GM12873 (cell line): ENCODE results near the gene MMP15.

ENCODE experiments used
- TF ChIP-seq, protein P1 (sequence below): IDR thresholded peaks from 2 replicates; pipeline ENCODE4 v1.5.1; 2012; ENCODE audit warnings: low read depth, mild to moderate bottlenecking, moderate library complexity, low read length, control low read depth; ENCODE audit not compliant: insufficient read depth; ENCODE audit errors: missing control alignments

The MMP15 gene

GRCh38 chr16:58041628-58041955 is 16.0 kb downstream of the MMP15 start:
- TF ChIP-seq, protein P1, sequence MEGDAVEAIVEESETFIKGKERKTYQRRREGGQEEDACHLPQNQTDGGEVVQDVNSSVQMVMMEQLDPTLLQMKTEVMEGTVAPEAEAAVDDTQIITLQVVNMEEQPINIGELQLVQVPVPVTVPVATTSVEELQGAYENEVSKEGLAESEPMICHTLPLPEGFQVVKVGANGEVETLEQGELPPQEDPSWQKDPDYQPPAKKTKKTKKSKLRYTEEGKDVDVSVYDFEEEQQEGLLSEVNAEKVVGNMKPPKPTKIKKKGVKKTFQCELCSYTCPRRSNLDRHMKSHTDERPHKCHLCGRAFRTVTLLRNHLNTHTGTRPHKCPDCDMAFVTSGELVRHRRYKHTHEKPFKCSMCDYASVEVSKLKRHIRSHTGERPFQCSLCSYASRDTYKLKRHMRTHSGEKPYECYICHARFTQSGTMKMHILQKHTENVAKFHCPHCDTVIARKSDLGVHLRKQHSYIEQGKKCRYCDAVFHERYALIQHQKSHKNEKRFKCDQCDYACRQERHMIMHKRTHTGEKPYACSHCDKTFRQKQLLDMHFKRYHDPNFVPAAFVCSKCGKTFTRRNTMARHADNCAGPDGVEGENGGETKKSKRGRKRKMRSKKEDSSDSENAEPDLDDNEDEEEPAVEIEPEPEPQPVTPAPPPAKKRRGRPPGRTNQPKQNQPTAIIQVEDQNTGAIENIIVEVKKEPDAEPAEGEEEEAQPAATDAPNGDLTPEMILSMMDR, result no peak

DNA sequence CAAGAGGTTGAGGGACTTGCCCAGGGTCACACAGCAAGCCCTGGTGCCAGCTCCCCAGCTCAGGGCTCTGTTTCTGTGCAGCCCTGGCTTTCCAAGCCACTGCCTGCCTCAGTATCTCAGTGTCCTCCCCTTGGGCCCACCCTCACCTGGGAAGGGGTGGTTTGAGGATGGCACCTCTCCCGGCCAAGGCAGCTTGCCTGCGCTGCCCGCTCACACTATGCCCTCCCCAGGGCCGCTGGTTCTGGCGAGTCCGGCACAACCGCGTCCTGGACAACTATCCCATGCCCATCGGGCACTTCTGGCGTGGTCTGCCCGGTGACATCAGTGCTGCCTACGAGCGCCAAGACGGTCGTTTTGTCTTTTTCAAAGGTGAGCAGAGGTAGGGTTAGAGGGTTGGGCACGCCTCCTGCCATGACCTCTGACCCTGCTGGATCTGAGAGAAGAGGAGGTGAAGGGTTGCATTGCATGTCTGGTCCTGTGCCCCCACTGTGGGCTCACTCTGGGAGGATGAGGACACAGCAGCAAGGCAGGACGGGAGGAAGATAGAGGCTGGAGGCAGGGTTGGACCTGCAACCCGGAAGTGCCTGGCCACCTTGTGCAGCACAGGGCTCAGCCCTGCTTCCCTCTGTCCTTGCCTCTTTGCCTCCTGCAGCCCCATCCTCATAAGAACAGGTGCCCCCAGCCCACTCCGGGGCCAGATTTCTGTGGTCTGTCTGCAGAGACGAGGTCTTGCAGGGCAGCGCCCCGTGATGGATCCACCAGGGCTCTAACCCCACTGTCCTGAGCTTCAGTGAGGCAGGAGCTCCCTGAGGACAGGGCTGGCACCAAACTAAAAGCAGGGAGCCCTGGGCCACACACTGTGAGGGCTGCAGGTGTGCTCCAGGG is 16.7 kb downstream of the MMP15 start:
- TF ChIP-seq, protein P1, result no peak

GRCh38 chr16:58042886-58043515 is 17.4 kb downstream of the MMP15 start:
- TF ChIP-seq, protein P1, result no peak

DNA sequence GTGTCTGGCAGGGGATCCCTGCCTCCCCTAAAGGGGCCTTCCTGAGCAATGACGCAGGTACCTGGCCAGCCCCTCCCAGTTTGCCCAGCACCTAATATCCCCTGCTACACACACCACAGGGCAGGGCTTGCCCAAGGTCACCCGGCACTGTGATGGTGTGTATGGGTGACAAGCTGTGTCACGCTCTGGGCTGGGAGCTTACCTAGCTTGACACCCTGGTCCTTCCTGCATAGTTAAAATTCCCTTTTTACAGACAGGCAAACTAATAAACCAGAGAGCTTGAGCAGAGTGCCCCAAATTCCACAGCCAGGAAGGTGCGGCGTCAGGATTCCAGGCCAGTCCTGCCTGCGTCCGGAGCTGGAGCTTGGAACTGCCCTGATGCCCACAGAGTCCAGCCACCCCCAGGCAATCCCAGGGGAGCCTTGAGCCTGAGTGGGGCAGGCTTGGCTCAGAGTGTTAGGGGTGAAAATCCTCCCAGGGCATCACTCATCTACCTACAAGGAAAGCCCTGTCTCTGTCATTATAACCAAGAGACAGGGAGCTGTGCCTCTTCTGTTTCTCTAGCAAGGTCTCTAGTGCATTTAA is 18.1 kb downstream of the MMP15 start:
- TF ChIP-seq, protein P1, result no peak

DNA sequence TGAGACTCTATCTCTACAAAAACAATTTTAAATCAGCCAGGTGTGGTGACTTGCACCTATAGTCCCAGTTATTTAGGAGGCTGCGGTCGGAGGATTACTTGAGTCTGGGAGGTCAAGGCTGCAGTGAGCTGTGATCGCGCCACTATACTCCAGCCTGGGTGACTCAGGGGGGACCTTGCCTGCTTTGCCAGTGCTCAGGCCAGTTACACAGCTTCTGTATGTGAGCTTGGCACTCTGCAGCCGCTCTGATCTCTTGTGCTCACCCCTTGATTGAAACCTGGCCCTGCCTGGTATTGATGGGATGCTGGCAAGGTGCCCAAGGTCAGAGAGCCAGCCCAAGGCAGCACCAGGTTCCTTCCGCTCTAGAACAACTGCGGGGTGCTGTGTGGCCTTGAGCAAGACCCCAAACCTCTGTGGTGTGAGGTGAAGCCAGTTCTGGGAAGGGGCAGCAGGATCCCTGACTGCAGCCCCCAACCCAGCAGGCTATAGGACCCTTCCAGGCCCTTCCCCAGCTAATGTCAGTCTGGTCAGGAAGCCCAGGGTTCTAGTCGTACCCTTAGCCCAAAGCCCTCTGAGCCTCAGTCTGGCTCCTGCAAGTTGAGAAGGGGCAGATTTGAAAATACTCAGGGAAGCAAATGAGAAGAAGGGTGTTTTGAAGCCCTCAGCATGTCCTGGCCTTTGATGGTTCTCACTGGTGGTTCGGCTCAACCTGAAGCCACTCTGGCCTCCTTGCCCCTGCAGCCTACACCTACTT is 18.9 kb downstream of the MMP15 start:
- TF ChIP-seq, protein P1, result no peak

DNA sequence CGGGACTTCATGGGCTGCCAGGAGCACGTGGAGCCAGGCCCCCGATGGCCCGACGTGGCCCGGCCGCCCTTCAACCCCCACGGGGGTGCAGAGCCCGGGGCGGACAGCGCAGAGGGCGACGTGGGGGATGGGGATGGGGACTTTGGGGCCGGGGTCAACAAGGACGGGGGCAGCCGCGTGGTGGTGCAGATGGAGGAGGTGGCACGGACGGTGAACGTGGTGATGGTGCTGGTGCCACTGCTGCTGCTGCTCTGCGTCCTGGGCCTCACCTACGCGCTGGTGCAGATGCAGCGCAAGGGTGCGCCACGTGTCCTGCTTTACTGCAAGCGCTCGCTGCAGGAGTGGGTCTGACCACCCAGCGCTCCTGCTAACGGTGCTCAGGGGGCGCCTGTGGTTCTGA is 19.5 kb downstream of the MMP15 start:
- TF ChIP-seq, protein P1, result no peak
